SHP77 (cell line): ENCODE results near the gene DNAJB6.

Source experiments
- DNase-seq, 2 experiments: peaks; one replicate each; lab custom pipeline; 2025; lab: John Stamatoyannopoulos, UW

DNAJB6 gene

GRCh38 chr7:157396316-157397035 lies 59.7 kb downstream of the DNAJB6 start:
- no peak for DNase-seq

GRCh38 chr7:157397036-157397720 lies 60.4 kb downstream of the DNAJB6 start:
- DNase-seq, result no peak

GRCh38 chr7:157397731-157398691 lies 61.2 kb downstream of the DNAJB6 start:
- DNase-seq, result peak in 1 of 2 experiments; percentile 45

- no peak for DNase-seq
These were observed 62.4 kb downstream of the DNAJB6 start for GRCh38 chr7:157399086-157399687.

GRCh38 chr7:157400171-157400860 lies 63.5 kb downstream of the DNAJB6 start:
- no peak for DNase-seq

GRCh38 chr7:157401567-157402387 lies 65.0 kb downstream of the DNAJB6 start:
- no peak for DNase-seq

GRCh38 chr7:157402388-157402703 lies 65.5 kb downstream of the DNAJB6 start:
- DNase-seq, result no peak

GRCh38 chr7:157402911-157403534 lies 66.2 kb downstream of the DNAJB6 start:
- DNase-seq, result no peak

- DNase-seq, result no peak
These were observed 67.0 kb downstream of the DNAJB6 start for GRCh38 chr7:157403646-157404401.

- no peak for DNase-seq
These were observed 68.2 kb downstream of the DNAJB6 start for GRCh38 chr7:157404845-157405481.

- no peak for DNase-seq
These were observed 68.7 kb downstream of the DNAJB6 start for GRCh38 chr7:157405501-157405900.

GRCh38 chr7:157405914-157406810 lies 69.4 kb downstream of the DNAJB6 start:
- DNase-seq, result no peak

GRCh38 chr7:157406971-157407370 lies 70.2 kb downstream of the DNAJB6 start:
- DNase-seq, result no peak

- no peak for DNase-seq
These were observed 70.9 kb downstream of the DNAJB6 start for GRCh38 chr7:157407512-157408257.

- DNase-seq, result no peak
These were observed 71.7 kb downstream of the DNAJB6 start for GRCh38 chr7:157408258-157409101.

- no peak for DNase-seq
These were observed 72.4 kb downstream of the DNAJB6 start for GRCh38 chr7:157409149-157409752.
